T-helper 2 cell (primary cell): Measurements from ENCODE around the gene TFRC.
"Not testable (repeated sequence)": the region's sequence is repeated elsewhere in the genome, so short reads cannot be mapped to it uniquely, and the experiment has no call there.

Experiments
- DNase-seq, 5 experiments: peaks; one replicate each; pipeline versions ENCODE4 v3.0.0 to v3.0.0-alpha.2; 2012 to 2022

The TFRC gene

GRCh38 chr3:196047391-196048030 lies 34.4 kb downstream of the TFRC start:
- DNase-seq: no peak

- DNase-seq: no peak
Observed at GRCh38 chr3:196044513-196044912, 37.4 kb downstream of the TFRC start.

- DNase-seq: no peak
Observed at GRCh38 chr3:196042673-196043072, 39.2 kb downstream of the TFRC start.

GRCh38 chr3:196039359-196039758 lies 42.5 kb downstream of the TFRC start:
- DNase-seq: no peak

GRCh38 chr3:196026059-196026458 lies 55.8 kb downstream of the TFRC start:
- not testable (repeated sequence) for DNase-seq

GRCh38 chr3:196024968-196025367 lies 56.9 kb downstream of the TFRC start:
- DNase-seq: no peak

- DNase-seq: no peak
Observed at GRCh38 chr3:196023947-196024346, 57.9 kb downstream of the TFRC start.

GRCh38 chr3:196022499-196022878 lies 59.4 kb downstream of the TFRC start:
- not testable (repeated sequence) for DNase-seq

- no peak for DNase-seq
Observed at GRCh38 chr3:196020373-196020772, 61.5 kb downstream of the TFRC start.

GRCh38 chr3:196019576-196019975 lies 62.3 kb downstream of the TFRC start:
- not testable (repeated sequence) for DNase-seq

- DNase-seq: not testable (repeated sequence)
Observed at GRCh38 chr3:196018159-196018558, 63.7 kb downstream of the TFRC start.

- DNase-seq: no peak
Observed at GRCh38 chr3:196016485-196016884, 65.4 kb downstream of the TFRC start.

GRCh38 chr3:196016059-196016458 lies 65.8 kb downstream of the TFRC start:
- DNase-seq: no peak

- no peak for DNase-seq
Observed at GRCh38 chr3:196013587-196014487, 68.1 kb downstream of the TFRC start.

GRCh38 chr3:196012941-196013476 lies 68.9 kb downstream of the TFRC start:
- no peak for DNase-seq

- DNase-seq: no peak
Observed at GRCh38 chr3:196012481-196012880, 69.4 kb downstream of the TFRC start.

- peak in 1 of 5 experiments; percentile 13 for DNase-seq
Observed at GRCh38 chr3:196009456-196009855, 72.4 kb downstream of the TFRC start.

GRCh38 chr3:196008929-196009328 lies 73.0 kb downstream of the TFRC start:
- DNase-seq: no peak

- no peak for DNase-seq
Observed at GRCh38 chr3:196008387-196008786, 73.5 kb downstream of the TFRC start.

GRCh38 chr3:196007744-196008335 lies 74.0 kb downstream of the TFRC start:
- DNase-seq: no peak

- not testable (repeated sequence) for DNase-seq
Observed at GRCh38 chr3:196005338-196005737, 76.6 kb downstream of the TFRC start.

GRCh38 chr3:196004359-196005052 lies 77.4 kb downstream of the TFRC start:
- DNase-seq: not testable (repeated sequence)

- no peak for DNase-seq
Observed at GRCh38 chr3:196003611-196004010, 78.3 kb downstream of the TFRC start.
